H1 (cell line): ENCODE measurements around the gene ASH1L. TPM values are rescaled to one million over a fixed set of nuclear protein-coding genes. Genes with fewer than 3 reads are reported as not detected.

Experiments used
- CTCF ChIA-PET: fragments of 300-600 bp; sonication (Branson Sonifier 250); formaldehyde crosslinking; loops from one replicate; lab custom pipeline; 2021; ENCODE audit not compliant: partially characterized antibody; lab: Charles Lee
- POLR2A ChIA-PET: fragments of 300-600 bp; sonication (Branson Sonifier 250); formaldehyde crosslinking; loops from one replicate; lab custom pipeline; 2021; ENCODE audit warnings: inconsistent platforms; ENCODE audit not compliant: partially characterized antibody; lab: Charles Lee
- DNase-seq, 2 experiments: peaks; one replicate each; pipeline versions ENCODE4 v3.0.0 to v3.0.0-alpha.2; 2010 to 2022; ENCODE audit warnings: low spot score in 2 of 2, low read depth in 1 of 2, mixed read lengths in 1 of 2
- FAIRE-seq: peaks from 2 replicates; lab custom pipeline; 2011; peaks lifted over from hg19 to GRCh38; lab: Jason Lieb, UNC
- H2AFZ ChIP-seq: 2 replicates; pipeline ENCODE4 v1.8.1; 2012; ENCODE audit warnings: low read length, inconsistent platforms
- H2AK5ac ChIP-seq: 2 replicates; pipeline ENCODE4 v1.6.1; 2013; ENCODE audit warnings: low read depth, low read length
- H2BK120ac ChIP-seq: replicated peaks from 2 replicates; pipeline ENCODE3; 2013; ENCODE audit warnings: low read depth, low read length, inconsistent platforms
- H2BK12ac ChIP-seq: 2 replicates; pipeline ENCODE4 v1.6.1; 2013; ENCODE audit warnings: low read depth, low read length
- H2BK15ac ChIP-seq: 2 replicates; pipeline ENCODE4 v1.6.1; 2013; ENCODE audit warnings: low read length
- H2BK20ac ChIP-seq: 2 replicates; pipeline ENCODE4 v1.6.1; 2013; ENCODE audit warnings: low read length
- H2BK5ac ChIP-seq: 2 replicates; pipeline ENCODE4 v1.6.1; 2013; ENCODE audit warnings: low read depth, low read length
- H3K14ac ChIP-seq: 2 replicates; pipeline ENCODE4 v1.6.1; 2013; ENCODE audit warnings: inconsistent platforms; ENCODE audit not compliant: insufficient read length
- H3K18ac ChIP-seq: 2 replicates; pipeline ENCODE4 v1.6.1; 2013; ENCODE audit warnings: low read length; ENCODE audit errors: extremely low read depth
- H3K23ac ChIP-seq: 2 replicates; pipeline ENCODE4 v1.6.1; 2013; ENCODE audit warnings: inconsistent platforms; ENCODE audit not compliant: insufficient read length
- H3K23me2 ChIP-seq: 2 replicates; pipeline ENCODE4 v1.6.1; 2013; ENCODE audit warnings: low read depth, low read length
- H3K27ac ChIP-seq: 2 replicates; pipeline ENCODE4 v1.6.1; 2011; ENCODE audit warnings: low read depth, low read length, inconsistent platforms
- H3K27me3 ChIP-seq, 4 experiments: replicated peaks in 1 of 4; 1 replicate in 1 of 4; 2 replicates in 3 of 4; pipeline versions ENCODE4 v1.6.1 to v1.8.1; 2011 to 2013; ENCODE audit warnings: low read length in 3 of 4, mild to moderate bottlenecking in 3 of 4, inconsistent platforms in 2 of 4, mixed read lengths in 2 of 4, moderate library complexity in 1 of 4; ENCODE audit not compliant: control insufficient read depth in 3 of 4, insufficient read depth in 3 of 4; ENCODE audit errors: extremely low read depth in 1 of 4
- H3K36me3 ChIP-seq, 4 experiments: 2 replicates each; pipeline versions ENCODE4 v1.6.1 to v1.8.1; 2011 to 2013; ENCODE audit warnings: mild to moderate bottlenecking in 4 of 4, low read length in 3 of 4, moderate library complexity in 2 of 4, control low read depth in 1 of 4, inconsistent platforms in 1 of 4; ENCODE audit not compliant: insufficient read depth in 4 of 4, control insufficient read depth in 2 of 4
- H3K4ac ChIP-seq: replicated peaks from 2 replicates; pipeline ENCODE3; 2013; ENCODE audit warnings: low read length, low read depth, mixed read lengths, inconsistent platforms; ENCODE audit not compliant: insufficient read length
- H3K4me1 ChIP-seq, 4 experiments: replicated peaks in 1 of 4; 1 replicate in 1 of 4; 2 replicates in 3 of 4; pipeline versions ENCODE4 v1.6.1 to v1.8.1; 2011 to 2013; ENCODE audit warnings: low read length in 3 of 4, inconsistent platforms in 2 of 4, mixed read lengths in 1 of 4; ENCODE audit not compliant: insufficient read depth in 4 of 4, control insufficient read depth in 3 of 4
- H3K4me2 ChIP-seq, 2 experiments: 2 replicates each; pipeline versions ENCODE4 v1.6.1 to v1.8.1; 2011 to 2013; ENCODE audit warnings: low read depth in 2 of 2, low read length in 2 of 2, control low read depth in 1 of 2, inconsistent platforms in 1 of 2, mild to moderate bottlenecking in 1 of 2; ENCODE audit not compliant: insufficient read depth in 1 of 2
- H3K4me3 ChIP-seq, 4 experiments: fragments of 200-600, 300-600 bp in 1 of 4; sonication (generic), shearing (Covaris generic), sonication (Bioruptor Twin) in 1 of 4; 2 replicates each; pipeline versions ENCODE4 v1.5.1 to v1.8.1; 2011 to 2016; ENCODE audit warnings: low read length in 4 of 4, low read depth in 3 of 4, control low read depth in 2 of 4, inconsistent platforms in 2 of 4, mild to moderate bottlenecking in 2 of 4, mixed read lengths in 1 of 4, moderate library complexity in 1 of 4; ENCODE audit not compliant: insufficient read depth in 2 of 4; ENCODE audit errors: extremely low read depth in 1 of 4
- H3K56ac ChIP-seq: replicated peaks from 2 replicates; pipeline ENCODE3; 2013; ENCODE audit warnings: low read depth, mild to moderate bottlenecking, mixed read lengths, low read length, inconsistent platforms; ENCODE audit not compliant: insufficient read length
- H3K79me1 ChIP-seq: 2 replicates; pipeline ENCODE4 v1.6.1; 2013; ENCODE audit warnings: low read depth, low read length, control low read depth
- H3K79me2 ChIP-seq, 2 experiments: 2 replicates each; pipeline versions ENCODE4 v1.6.1 to v1.8.1; 2012 to 2013; ENCODE audit warnings: low read length in 2 of 2, mild to moderate bottlenecking in 2 of 2, inconsistent platforms in 1 of 2; ENCODE audit not compliant: insufficient read depth in 2 of 2, control insufficient read depth in 1 of 2
- H3K9ac ChIP-seq, 4 experiments: replicated peaks in 1 of 4; 1 replicate in 1 of 4; 2 replicates in 3 of 4; pipeline versions ENCODE4 v1.6.1 to v1.8.1; 2011 to 2013; ENCODE audit warnings: low read depth in 3 of 4, low read length in 3 of 4, control low read depth in 2 of 4, mild to moderate bottlenecking in 2 of 4, moderate library complexity in 2 of 4, inconsistent platforms in 1 of 4; ENCODE audit errors: extremely low read depth in 1 of 4
- H3K9me3 ChIP-seq, 2 experiments: 2 replicates each; pipeline versions ENCODE4 v1.6.1 to v1.8.1; 2012 to 2013; ENCODE audit warnings: mild to moderate bottlenecking in 2 of 2, moderate library complexity in 2 of 2, control low read depth in 1 of 2, inconsistent platforms in 1 of 2, low read depth in 1 of 2, low read length in 1 of 2, mixed read lengths in 1 of 2; ENCODE audit not compliant: insufficient read depth in 2 of 2
- H4K20me1 ChIP-seq, 2 experiments: replicated peaks in 1 of 2; 2 replicates each; pipeline versions ENCODE3 to v1.8.1; 2011 to 2013; ENCODE audit warnings: inconsistent platforms in 2 of 2, low read length in 2 of 2, mild to moderate bottlenecking in 1 of 2; ENCODE audit not compliant: insufficient read depth in 2 of 2, control insufficient read depth in 1 of 2
- H4K5ac ChIP-seq: 2 replicates; pipeline ENCODE4 v1.6.1; 2013; ENCODE audit warnings: low read length, low read depth, mixed read lengths, inconsistent platforms; ENCODE audit not compliant: insufficient read length
- H4K8ac ChIP-seq: 2 replicates; pipeline ENCODE4 v1.8.0; 2013; ENCODE audit warnings: mild to moderate bottlenecking, moderate library complexity, low read length, inconsistent platforms; ENCODE audit not compliant: insufficient read depth; ENCODE audit errors: extremely low read depth
- H4K91ac ChIP-seq: replicated peaks from 2 replicates; pipeline ENCODE3; 2013; ENCODE audit warnings: low read length, mixed read lengths, inconsistent platforms; ENCODE audit not compliant: insufficient read length
- RNF2 ChIP-seq: fragments of 200-900, 300-1000 bp; sonication (generic); IDR thresholded peaks from 2 replicates; pipeline ENCODE4 v1.7.1; 2016; ENCODE audit warnings: borderline replicate concordance, low read depth, mild to moderate bottlenecking, antibody characterized with exemption, low read length; ENCODE audit not compliant: poor library complexity, severe bottlenecking; ENCODE audit errors: missing control alignments
- SUZ12 ChIP-seq: fragments of 200-600 bp; sonication (generic); IDR thresholded peaks from 2 replicates; pipeline ENCODE4 v1.6.1; 2012; ENCODE audit warnings: mild to moderate bottlenecking, inconsistent platforms, low read length, moderate library complexity, mixed read lengths
- WGBS, 2 experiments: shearing (Covaris generic) in 1 of 2; methylation state at CpG; one replicate each; pipeline versions ENCODE4 v1.1.6 to v1.1.7; 2013 to 2015; ENCODE audit warnings: low lambda C conversion rate in 2 of 2, mixed read lengths in 2 of 2, inconsistent platforms in 1 of 2, low coverage in 1 of 2, missing lambda C conversion rate in 1 of 2; ENCODE audit not compliant: insufficient replicate concordance in 2 of 2, insufficient coverage in 1 of 2, insufficient read length in 1 of 2; ENCODE audit errors: extremely low coverage in 1 of 2, missing lambda C conversion rate in 1 of 2; 5-methylcytosine and 5-hydroxymethylcytosine counted together
- polyA plus RNA-seq, 7 experiments: library from polyadenylated mRNA; depleted of rRNA in 3 of 7; stranded (reverse) in 5 of 7; unstranded in 2 of 7; fragments of >200 nt in 5 of 7; fragments of 200-250 nt in 2 of 7; gene quantifications; 1 replicate in 5 of 7; 2 replicates in 1 of 7; 4 replicates in 1 of 7; pipeline versions ENCODE4 v1.2.1 to v1.2.3, GENCODE V29; 2011 to 2013; ENCODE audit warnings: missing spikeins in 2 of 7, mixed read lengths in 2 of 7
- total RNA-seq: library from RNA; stranded (reverse); fragmentation: NEBNext Ultra II Directional; extraction: Animal tissue kit (Norgen Biotek cat#: 25700); gene quantifications from 2 replicates; pipeline ENCODE4 v1.2.1, GENCODE V29; 2021
- TF ChIP-seq, protein P1 (sequence below): IDR thresholded peaks from 2 replicates; pipeline ENCODE4 v1.6.1; 2012; ENCODE audit warnings: inconsistent platforms

ASH1L gene
- total and polyA plus RNA-seq, 2 of the 8 experiments (the other 6 are each of a cell fraction or from before 2014, with no cell fraction given), result 7.5 to 27.6 TPM

DNA sequence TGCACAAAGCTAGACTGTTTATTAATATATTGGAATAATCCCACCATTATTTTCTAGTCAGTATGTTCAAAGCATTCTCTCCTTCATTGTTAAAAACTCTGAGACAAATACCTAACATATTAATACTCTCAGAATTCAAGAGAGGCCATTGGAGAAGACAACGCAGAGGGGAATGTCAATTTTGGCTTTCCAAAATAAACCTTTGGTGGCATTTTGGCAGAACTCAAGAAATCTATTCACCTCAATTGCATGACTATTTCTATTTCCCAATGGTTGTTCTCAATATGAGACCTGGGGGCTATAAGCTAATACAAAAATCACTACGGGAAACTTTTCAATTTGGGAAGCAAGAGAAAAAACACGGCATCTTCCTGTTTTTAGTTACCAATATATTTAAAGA, 183.4 kb downstream of the ASH1L start:
- POLR2A ChIA-PET, result no interaction called here
- H3K27me3 ChIP-seq, result no peaks in the 10 kb centered on the region
- H2AFZ ChIP-seq, result no peak overlapping the region
- H2BK20ac ChIP-seq, result no peak overlapping the region
- H3K9ac ChIP-seq, result no peak overlapping the region
- FAIRE-seq (no peak), DNase-seq (no peak)
- H3K79me1 ChIP-seq, result no peaks in the 10 kb centered on the region
- H3K4me3 ChIP-seq, result no peak overlapping the region
- H2AK5ac ChIP-seq, result no peak overlapping the region
- H4K5ac ChIP-seq, result no peak overlapping the region
- TF ChIP-seq, protein P1, sequence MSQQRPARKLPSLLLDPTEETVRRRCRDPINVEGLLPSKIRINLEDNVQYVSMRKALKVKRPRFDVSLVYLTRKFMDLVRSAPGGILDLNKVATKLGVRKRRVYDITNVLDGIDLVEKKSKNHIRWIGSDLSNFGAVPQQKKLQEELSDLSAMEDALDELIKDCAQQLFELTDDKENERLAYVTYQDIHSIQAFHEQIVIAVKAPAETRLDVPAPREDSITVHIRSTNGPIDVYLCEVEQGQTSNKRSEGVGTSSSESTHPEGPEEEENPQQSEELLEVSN, result no peak
- TF ChIP-seq RNF2 (no peak), SUZ12 (no peak)
- no peak overlapping the region for H3K4me2 ChIP-seq
- H2BK12ac ChIP-seq, result no peak overlapping the region
- H4K91ac ChIP-seq, result no peak overlapping the region
- no peak overlapping the region for H2BK15ac ChIP-seq
- H3K27ac ChIP-seq, result no peak overlapping the region
- no peak overlapping the region for H3K23ac ChIP-seq
- 91% methylated on average over 3 of the region's 3 CpGs; no CpG with 5 or more reads in 1 of the 2 experiments for WGBS, 2 experiments
- no peak overlapping the region for H3K4ac ChIP-seq
- CTCF ChIA-PET, result no interaction called here
- peaks cover 2 to 19% (median 7%) of the 10 kb centered on the region in 4 experiments for H3K36me3 ChIP-seq
- no peaks in the 10 kb centered on the region for H3K23me2 ChIP-seq
- H3K9me3 ChIP-seq, result no peaks in the 10 kb centered on the region
- H4K8ac ChIP-seq, result no peak overlapping the region
- H2BK120ac ChIP-seq, result no peak overlapping the region
- H3K56ac ChIP-seq, result no peak overlapping the region
- no peak overlapping the region for H3K14ac ChIP-seq
- H3K4me1 ChIP-seq, result no peaks in the 10 kb centered on the region
- H3K79me2 ChIP-seq, result no peaks in the 10 kb centered on the region
- H4K20me1 ChIP-seq, result no peaks in the 10 kb centered on the region
- no peak overlapping the region for H3K18ac ChIP-seq
- H2BK5ac ChIP-seq, result no peak overlapping the region
